DMS153 treated with DMSO at 0.1 percent for 48 hours (cell line): Measurements from ENCODE around the gene TMEM204.
"Not testable (repeated sequence)": the region's sequence is repeated elsewhere in the genome, so short reads cannot be mapped to it uniquely, and the experiment has no call there.

ENCODE experiments used
- DNase-seq: peaks from one replicate; lab custom pipeline; 2025; ENCODE audit not compliant: unreplicated experiment; lab: John Stamatoyannopoulos, UW

Gene TMEM204

GRCh38 chr16:1590366-1590765 is 56.9 kb downstream of the TMEM204 start:
- DNase-seq = no peak

GRCh38 chr16:1590930-1591705 is 57.7 kb downstream of the TMEM204 start:
- DNase-seq = no peak

- DNase-seq = no peak
These were observed 59.0 kb downstream of the TMEM204 start for GRCh38 chr16:1592446-1592845.

- DNase-seq = not testable (repeated sequence)
These were observed 62.0 kb downstream of the TMEM204 start for GRCh38 chr16:1595511-1595910.

GRCh38 chr16:1596516-1596915 is 63.0 kb downstream of the TMEM204 start:
- DNase-seq = no peak

GRCh38 chr16:1597154-1597553 is 63.7 kb downstream of the TMEM204 start:
- DNase-seq = no peak

GRCh38 chr16:1601031-1601430 is 67.6 kb downstream of the TMEM204 start:
- no peak for DNase-seq

- no peak for DNase-seq
These were observed 68.0 kb downstream of the TMEM204 start for GRCh38 chr16:1601489-1601888.

- no peak for DNase-seq
These were observed 68.8 kb downstream of the TMEM204 start for GRCh38 chr16:1602285-1602684.
